Measurements from ENCODE around the gene VSTM4. TPM values are rescaled to one million over a fixed set of nuclear protein-coding genes. Genes with fewer than 3 reads are reported as not detected.

VSTM4 gene
- total and polyA plus RNA-seq, 4 donors, result 1.0 to 3.1 (median 2.0) TPM

GRCh38 chr10:49028639-49029038 lies 86.7 kb downstream of the VSTM4 start:
- Histone ChIP-seq H3K9me3 (ENCODE audit: control insufficient read depth in 4 of 4, low read length in 3 of 4) (no peaks in the 10 kb centered on the region), H3K36me3 (ENCODE audit: control insufficient read depth in 4 of 4, insufficient read depth in 3 of 4, low read depth in 1 of 4, low read length in 3 of 4) (no peaks in the 10 kb centered on the region), H3K27ac (ENCODE audit: low read depth in 1 of 2, low read length in 2 of 2) (no peak overlapping the region), H3K4me1 (ENCODE audit: control insufficient read depth in 4 of 4, insufficient read depth in 4 of 4, low read length in 3 of 4) (peaks cover 2 to 15% (median 12%) of the 10 kb centered on the region in 4 donors), H3K4me3 (ENCODE audit: low read depth in 1 of 3, low read length in 3 of 3) (no peak overlapping the region), H3K9ac (ENCODE audit: low read depth in 1 of 2, low read length in 2 of 2) (no peak overlapping the region), H3K27me3 (ENCODE audit: control insufficient read depth in 4 of 4, insufficient read depth in 4 of 4, low read length in 3 of 4) (no peaks in the 10 kb centered on the region)
- 36% methylated on average over 2 of the region's 2 CpGs for WGBS
- peak; percentile 41 for TF ChIP-seq FOXA1 (IDR thresholded peaks at IDR 0.05)
- no peak for TF ChIP-seq NR2F2 (IDR thresholded peaks at IDR 0.05)
- TF ChIP-seq, protein P1, sequence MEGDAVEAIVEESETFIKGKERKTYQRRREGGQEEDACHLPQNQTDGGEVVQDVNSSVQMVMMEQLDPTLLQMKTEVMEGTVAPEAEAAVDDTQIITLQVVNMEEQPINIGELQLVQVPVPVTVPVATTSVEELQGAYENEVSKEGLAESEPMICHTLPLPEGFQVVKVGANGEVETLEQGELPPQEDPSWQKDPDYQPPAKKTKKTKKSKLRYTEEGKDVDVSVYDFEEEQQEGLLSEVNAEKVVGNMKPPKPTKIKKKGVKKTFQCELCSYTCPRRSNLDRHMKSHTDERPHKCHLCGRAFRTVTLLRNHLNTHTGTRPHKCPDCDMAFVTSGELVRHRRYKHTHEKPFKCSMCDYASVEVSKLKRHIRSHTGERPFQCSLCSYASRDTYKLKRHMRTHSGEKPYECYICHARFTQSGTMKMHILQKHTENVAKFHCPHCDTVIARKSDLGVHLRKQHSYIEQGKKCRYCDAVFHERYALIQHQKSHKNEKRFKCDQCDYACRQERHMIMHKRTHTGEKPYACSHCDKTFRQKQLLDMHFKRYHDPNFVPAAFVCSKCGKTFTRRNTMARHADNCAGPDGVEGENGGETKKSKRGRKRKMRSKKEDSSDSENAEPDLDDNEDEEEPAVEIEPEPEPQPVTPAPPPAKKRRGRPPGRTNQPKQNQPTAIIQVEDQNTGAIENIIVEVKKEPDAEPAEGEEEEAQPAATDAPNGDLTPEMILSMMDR (IDR thresholded peaks at IDR 0.05; ENCODE audit: low read depth, low read length, missing input control), result no peak
- TF ChIP-seq RXRA (IDR thresholded peaks at IDR 0.05), result peak; percentile 11 to 70
- peak; percentile 33 for TF ChIP-seq REST (IDR thresholded peaks at IDR 0.05)
- no peak for TF ChIP-seq TAF1 (conservative IDR thresholded peaks at IDR 0.05)
- TF ChIP-seq ZBTB33 (IDR thresholded peaks at IDR 0.05), result peak; percentile 26
- peak; percentile 49 for TF ChIP-seq YY1 (IDR thresholded peaks at IDR 0.05)
- peak; percentile 51 to 68 for TF ChIP-seq HNF4A (conservative IDR thresholded peaks at IDR 0.05)
- peak in 1 of 2 donors; percentile 51 for TF ChIP-seq JUND (IDR thresholded peaks at IDR 0.05)
- peak; percentile 42 to 69 for TF ChIP-seq RAD21 (IDR thresholded peaks at IDR 0.05)
- no peak for TF ChIP-seq MAX (IDR thresholded peaks at IDR 0.05)
- no peak for TF ChIP-seq ATF3 (IDR thresholded peaks at IDR 0.05)
- no peak for DNase-seq (ENCODE audit: low spot score)

DNA sequence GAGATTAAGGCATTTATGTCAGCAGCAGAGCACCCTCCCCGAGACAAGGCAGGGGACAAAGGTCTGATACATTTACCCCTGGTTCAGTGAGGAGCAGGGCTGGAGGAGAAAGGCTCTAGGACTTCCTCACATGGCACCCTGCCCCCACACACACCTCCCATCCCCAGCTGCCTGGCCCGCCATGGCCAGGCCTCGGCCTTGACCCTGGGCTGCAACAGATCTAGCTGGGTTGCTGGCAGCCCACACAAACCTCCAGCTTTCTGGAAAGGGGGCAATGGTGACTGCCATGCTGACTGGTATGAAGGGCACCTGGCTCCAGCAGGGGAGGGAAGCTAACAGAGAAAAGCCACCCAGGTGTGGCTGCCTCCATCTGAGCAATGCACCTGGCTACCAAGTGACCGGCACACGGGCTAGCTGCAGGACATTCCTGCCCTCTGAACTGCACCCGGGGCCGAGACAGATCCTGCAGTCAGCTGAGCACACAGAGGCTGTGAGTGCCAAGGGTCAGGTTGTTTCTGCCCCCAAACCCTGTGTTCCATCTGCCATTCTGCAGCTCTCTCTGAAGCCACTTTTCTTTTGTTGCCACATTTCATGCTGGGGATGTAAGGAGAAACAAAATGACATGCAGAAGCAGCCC lies 89.9 kb downstream of the VSTM4 start:
- Histone ChIP-seq H3K4me3 (ENCODE audit: low read depth in 1 of 3, low read length in 3 of 3) (no peak overlapping the region), H3K27me3 (ENCODE audit: control insufficient read depth in 4 of 4, insufficient read depth in 4 of 4, low read length in 3 of 4) (no peaks in the 10 kb centered on the region), H3K9me3 (ENCODE audit: control insufficient read depth in 4 of 4, low read length in 3 of 4) (no peaks in the 10 kb centered on the region), H3K27ac (ENCODE audit: low read depth in 1 of 2, low read length in 2 of 2) (no peak overlapping the region), H3K36me3 (ENCODE audit: control insufficient read depth in 4 of 4, insufficient read depth in 3 of 4, low read depth in 1 of 4, low read length in 3 of 4) (no peaks in the 10 kb centered on the region), H3K9ac (ENCODE audit: low read depth in 1 of 2, low read length in 2 of 2) (no peak overlapping the region), H3K4me1 (ENCODE audit: control insufficient read depth in 4 of 4, insufficient read depth in 4 of 4, low read length in 3 of 4) (peaks cover 2 to 15% (median 12%) of the 10 kb centered on the region in 4 donors)
- DNase-seq (ENCODE audit: low spot score), result no peak
- 54% methylated on average over 7 of the region's 7 CpGs for WGBS
- TF ChIP-seq, protein P1 (IDR thresholded peaks at IDR 0.05; ENCODE audit: low read depth, low read length, missing input control), result no peak
- no peak for TF ChIP-seq TAF1 (conservative IDR thresholded peaks at IDR 0.05)
- TF ChIP-seq HNF4G (IDR thresholded peaks at IDR 0.05), result no peak
- TF ChIP-seq HNF4A (conservative IDR thresholded peaks at IDR 0.05), result peak; percentile 67
- TF ChIP-seq REST (IDR thresholded peaks at IDR 0.05), result no peak
- TF ChIP-seq RAD21 (IDR thresholded peaks at IDR 0.05), result no peak
- no peak for TF ChIP-seq FOXA2 (IDR thresholded peaks at IDR 0.05)
- TF ChIP-seq NR2F2 (IDR thresholded peaks at IDR 0.05), result no peak
- peak; percentile 33 for TF ChIP-seq SP1 (IDR thresholded peaks at IDR 0.05)

All from liver (tissue), 9 donors.